Measurements from ENCODE around the gene VPS25.

VPS25 gene

DNA sequence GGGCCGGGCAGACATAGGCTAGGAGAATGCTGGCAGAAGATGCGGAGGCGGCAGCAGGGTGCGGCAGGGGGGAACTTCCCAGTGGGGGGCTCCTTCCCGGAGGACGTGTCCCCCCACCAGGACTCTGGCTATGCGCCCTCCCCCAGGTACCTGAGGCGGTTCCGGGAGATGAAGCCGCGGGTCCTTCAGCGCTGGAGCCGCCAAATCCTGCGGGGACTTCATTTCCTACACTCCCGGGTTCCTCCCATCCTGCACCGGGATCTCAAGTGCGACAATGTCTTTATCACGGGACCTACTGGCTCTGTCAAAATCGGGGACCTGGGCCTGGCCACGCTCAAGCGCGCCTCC is 10.5 kb downstream of the VPS25 start:
- Histone ChIP-seq H3K9me3 (ENCODE audit: low read length) (no peaks in the 10 kb centered on the region), H3K9ac (ENCODE audit: low read length) (no peak overlapping the region), H3K4me3 (ENCODE audit: low read depth in 1 of 2, low read length in 2 of 2) (no peak overlapping the region), H3K27ac (ENCODE audit: low read depth, low read length) (no peak overlapping the region), H3K27me3 (ENCODE audit: control insufficient read depth in 1 of 2, insufficient read depth in 2 of 2, low read length in 2 of 2) (peaks cover 66 to 81% of the 10 kb centered on the region in 2 donors), H3K4me1 (ENCODE audit: insufficient read depth, low read length) (peaks cover 10% of the 10 kb centered on the region), H3K36me3 (ENCODE audit: insufficient read depth, low read length) (peaks cover 9% of the 10 kb centered on the region)

DNA sequence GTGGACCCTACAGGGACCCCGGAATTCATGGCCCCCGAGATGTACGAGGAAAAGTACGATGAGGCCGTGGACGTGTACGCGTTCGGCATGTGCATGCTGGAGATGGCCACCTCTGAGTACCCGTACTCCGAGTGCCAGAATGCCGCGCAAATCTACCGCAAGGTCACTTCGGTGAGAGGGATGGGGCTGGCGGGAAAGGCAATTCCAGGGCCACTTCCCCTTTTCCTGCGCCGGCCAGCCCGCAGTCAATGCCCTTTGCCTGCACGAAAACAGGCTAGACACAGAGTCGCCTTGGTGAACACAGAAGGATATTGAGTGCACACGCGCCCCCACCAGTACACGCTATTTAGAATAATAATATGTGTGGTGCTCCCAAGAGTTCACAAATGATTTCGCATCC is 11.2 kb downstream of the VPS25 start:
- Histone ChIP-seq H3K9ac (ENCODE audit: low read length) (no peak overlapping the region), H3K27me3 (ENCODE audit: control insufficient read depth in 1 of 2, insufficient read depth in 2 of 2, low read length in 2 of 2) (peaks cover 66 to 81% of the 10 kb centered on the region in 2 donors), H3K36me3 (ENCODE audit: insufficient read depth, low read length) (peaks cover 4% of the 10 kb centered on the region), H3K4me1 (ENCODE audit: insufficient read depth, low read length) (peaks cover 10% of the 10 kb centered on the region), H3K4me3 (ENCODE audit: low read depth in 1 of 2, low read length in 2 of 2) (no peak overlapping the region), H3K27ac (ENCODE audit: low read depth, low read length) (no peak overlapping the region), H3K9me3 (ENCODE audit: low read length) (no peaks in the 10 kb centered on the region)

DNA sequence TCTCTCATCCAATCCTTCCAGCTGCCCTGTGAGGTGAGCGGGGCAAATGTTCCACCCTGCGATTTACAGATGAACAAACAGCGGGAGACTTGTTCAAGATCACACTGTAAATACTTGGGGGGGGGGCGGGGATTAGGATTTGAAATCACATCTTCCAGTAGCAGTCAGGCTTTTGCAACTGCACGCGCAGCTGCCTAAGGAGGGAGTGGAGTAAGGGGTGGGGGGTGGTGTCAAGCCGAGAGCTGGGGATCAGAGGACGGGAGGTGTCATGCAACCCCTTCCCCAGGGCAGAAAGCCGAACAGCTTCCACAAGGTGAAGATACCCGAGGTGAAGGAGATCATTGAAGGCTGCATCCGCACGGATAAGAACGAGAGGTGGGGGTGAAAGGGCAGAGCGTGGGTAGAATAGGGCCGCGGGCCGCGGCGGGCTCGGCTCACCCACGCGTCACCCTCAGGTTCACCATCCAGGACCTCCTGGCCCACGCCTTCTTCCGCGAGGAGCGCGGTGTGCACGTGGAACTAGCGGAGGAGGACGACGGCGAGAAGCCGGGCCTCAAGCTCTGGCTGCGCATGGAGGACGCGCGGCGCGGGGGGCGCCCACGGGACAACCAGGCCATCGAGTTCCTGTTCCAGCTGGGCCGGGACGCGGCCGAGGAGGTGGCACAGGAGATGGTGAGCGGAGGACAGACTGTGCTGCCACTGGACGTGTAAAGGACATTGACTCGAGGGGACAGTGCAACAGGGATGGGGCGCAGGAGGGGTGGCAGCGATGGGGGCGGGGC is 11.8 kb downstream of the VPS25 start:
- Histone ChIP-seq H3K4me1 (ENCODE audit: insufficient read depth, low read length) (peaks cover 6% of the 10 kb centered on the region), H3K36me3 (ENCODE audit: insufficient read depth, low read length) (no peaks in the 10 kb centered on the region), H3K9ac (ENCODE audit: low read length) (no peak overlapping the region), H3K27ac (ENCODE audit: low read depth, low read length) (no peak overlapping the region), H3K27me3 (ENCODE audit: control insufficient read depth in 1 of 2, insufficient read depth in 2 of 2, low read length in 2 of 2) (peaks cover 66 to 78% of the 10 kb centered on the region in 2 donors), H3K4me3 (ENCODE audit: low read depth in 1 of 2, low read length in 2 of 2) (no peak overlapping the region), H3K9me3 (ENCODE audit: low read length) (no peaks in the 10 kb centered on the region)

DNA sequence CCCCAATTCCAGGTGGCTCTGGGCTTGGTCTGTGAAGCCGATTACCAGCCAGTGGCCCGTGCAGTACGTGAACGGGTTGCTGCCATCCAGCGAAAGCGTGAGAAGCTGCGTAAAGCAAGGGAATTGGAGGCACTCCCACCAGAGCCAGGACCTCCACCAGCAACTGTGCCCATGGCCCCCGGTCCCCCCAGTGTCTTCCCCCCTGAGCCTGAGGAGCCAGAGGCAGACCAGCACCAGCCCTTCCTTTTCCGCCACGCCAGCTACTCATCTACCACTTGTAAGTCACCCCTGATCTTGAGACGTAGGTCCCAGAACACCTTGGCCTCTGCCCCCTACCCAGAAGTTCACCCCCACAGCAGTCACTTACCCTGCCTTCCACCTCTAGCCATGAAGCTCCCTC is 14.0 kb downstream of the VPS25 start:
- Histone ChIP-seq H3K9ac (ENCODE audit: low read length) (no peak overlapping the region), H3K27me3 (ENCODE audit: control insufficient read depth in 1 of 2, insufficient read depth in 2 of 2, low read length in 2 of 2) (peaks cover 54 to 59% of the 10 kb centered on the region in 2 donors), H3K4me1 (ENCODE audit: insufficient read depth, low read length) (no peaks in the 10 kb centered on the region), H3K36me3 (ENCODE audit: insufficient read depth, low read length) (no peaks in the 10 kb centered on the region), H3K4me3 (ENCODE audit: low read depth in 1 of 2, low read length in 2 of 2) (no peak overlapping the region), H3K27ac (ENCODE audit: low read depth, low read length) (no peak overlapping the region), H3K9me3 (ENCODE audit: low read length) (no peaks in the 10 kb centered on the region)

DNA sequence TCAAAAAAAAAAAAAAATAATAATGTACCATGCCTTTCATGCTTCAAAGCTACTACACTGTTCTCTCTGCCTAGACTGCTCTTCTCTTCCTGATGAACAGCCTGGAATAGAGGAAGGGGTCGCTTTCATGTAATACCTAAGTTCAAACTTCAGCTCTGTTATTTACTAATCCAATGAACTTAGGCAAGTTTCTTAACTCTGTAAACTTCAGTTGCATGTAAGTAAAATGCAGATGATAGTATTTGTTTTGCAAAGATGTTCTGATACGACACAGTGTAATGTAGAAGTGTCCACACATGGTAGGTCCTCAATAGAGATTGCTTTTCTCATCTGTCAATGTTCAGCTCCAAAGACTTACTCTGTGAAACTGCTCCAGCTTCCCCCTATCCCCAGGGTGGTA is 18.7 kb downstream of the VPS25 start:
- peaks cover 5% of the 10 kb centered on the region for H3K4me1 ChIP-seq (ENCODE audit: insufficient read depth, low read length)
- no peak overlapping the region for H3K9ac ChIP-seq (ENCODE audit: low read length)
- peaks cover 7 to 13% of the 10 kb centered on the region in 2 donors for H3K27me3 ChIP-seq (ENCODE audit: control insufficient read depth in 1 of 2, insufficient read depth in 2 of 2, low read length in 2 of 2)
- H3K9me3 ChIP-seq (ENCODE audit: low read length): no peaks in the 10 kb centered on the region
- H3K27ac ChIP-seq (ENCODE audit: low read depth, low read length): no peak overlapping the region
- H3K36me3 ChIP-seq (ENCODE audit: insufficient read depth, low read length): peaks cover 16% of the 10 kb centered on the region
- H3K4me3 ChIP-seq (ENCODE audit: low read depth in 1 of 2, low read length in 2 of 2): no peak overlapping the region

DNA sequence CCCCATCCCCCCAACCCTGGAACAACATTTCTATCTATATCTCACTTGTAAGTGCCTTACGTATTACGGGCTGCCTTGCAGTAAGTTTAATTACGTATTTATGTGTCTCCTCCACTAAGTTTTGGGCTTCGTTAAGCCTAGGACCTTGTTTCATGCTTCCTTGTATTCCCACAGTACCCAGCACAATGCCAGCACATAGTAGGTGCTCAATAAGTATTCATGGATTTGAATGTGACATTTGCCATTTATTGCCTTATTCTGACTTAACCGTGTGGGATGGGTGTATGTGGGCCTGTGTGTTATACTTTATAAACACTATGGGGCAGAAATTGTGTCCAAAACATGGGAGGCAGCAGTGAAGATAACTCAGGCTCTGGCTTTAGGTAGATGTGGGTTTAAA is 19.3 kb downstream of the VPS25 start:
- H3K9me3 ChIP-seq (ENCODE audit: low read length): no peaks in the 10 kb centered on the region
- H3K27ac ChIP-seq (ENCODE audit: low read depth, low read length): no peak overlapping the region
- H3K27me3 ChIP-seq (ENCODE audit: control insufficient read depth in 1 of 2, insufficient read depth in 2 of 2, low read length in 2 of 2): peaks cover 1 to 7% of the 10 kb centered on the region in 2 donors
- H3K36me3 ChIP-seq (ENCODE audit: insufficient read depth, low read length): peaks cover 16% of the 10 kb centered on the region
- no peak overlapping the region for H3K4me3 ChIP-seq (ENCODE audit: low read depth in 1 of 2, low read length in 2 of 2)
- H3K4me1 ChIP-seq (ENCODE audit: insufficient read depth, low read length): peaks cover 11% of the 10 kb centered on the region
- no peak overlapping the region for H3K9ac ChIP-seq (ENCODE audit: low read length)

DNA sequence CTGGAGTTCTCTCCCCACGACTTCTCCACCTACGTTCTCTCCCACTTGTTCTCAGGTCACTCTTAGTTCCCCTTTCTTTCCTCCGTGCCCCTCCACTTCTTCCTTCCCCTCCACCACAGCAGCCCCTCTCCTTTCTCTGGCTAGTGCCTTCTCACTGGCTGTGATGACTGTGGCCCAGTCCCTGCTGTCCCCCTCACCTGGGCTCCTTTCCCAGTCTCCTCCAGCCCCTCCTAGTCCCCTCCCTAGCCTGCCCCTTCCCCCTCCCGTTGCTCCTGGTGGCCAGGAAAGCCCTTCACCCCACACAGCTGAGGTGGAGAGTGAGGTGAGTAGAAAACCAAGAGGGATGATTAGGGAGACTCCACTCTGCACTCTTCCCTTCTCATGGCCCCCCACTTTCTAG is 21.8 kb downstream of the VPS25 start:
- no peak overlapping the region for H3K9ac ChIP-seq (ENCODE audit: low read length)
- H3K4me1 ChIP-seq (ENCODE audit: insufficient read depth, low read length): peaks cover 21% of the 10 kb centered on the region
- no peak overlapping the region for H3K27ac ChIP-seq (ENCODE audit: low read depth, low read length)
- no peak overlapping the region for H3K4me3 ChIP-seq (ENCODE audit: low read depth in 1 of 2, low read length in 2 of 2)
- no peaks in the 10 kb centered on the region for H3K27me3 ChIP-seq (ENCODE audit: control insufficient read depth in 1 of 2, insufficient read depth in 2 of 2, low read length in 2 of 2)
- peaks cover 16% of the 10 kb centered on the region for H3K36me3 ChIP-seq (ENCODE audit: insufficient read depth, low read length)
- H3K9me3 ChIP-seq (ENCODE audit: low read length): no peaks in the 10 kb centered on the region

DNA sequence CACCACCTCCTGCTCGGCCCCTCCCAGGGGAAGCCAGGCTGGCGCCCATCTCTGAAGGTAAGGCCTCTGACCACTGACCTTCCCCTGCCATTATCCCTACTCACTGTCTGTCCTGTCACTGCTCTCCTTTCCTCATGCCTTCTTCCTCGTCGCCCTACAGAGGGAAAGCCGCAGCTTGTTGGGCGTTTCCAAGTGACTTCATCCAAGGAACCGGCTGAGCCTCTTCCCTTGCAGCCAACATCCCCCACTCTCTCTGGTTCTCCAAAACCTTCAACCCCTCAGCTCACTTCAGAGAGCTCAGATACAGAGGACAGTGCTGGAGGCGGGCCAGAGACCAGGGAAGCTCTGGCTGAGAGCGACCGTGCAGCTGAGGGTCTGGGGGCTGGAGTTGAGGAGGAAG is 22.2 kb downstream of the VPS25 start:
- Histone ChIP-seq H3K36me3 (ENCODE audit: insufficient read depth, low read length) (peaks cover 16% of the 10 kb centered on the region), H3K9me3 (ENCODE audit: low read length) (no peaks in the 10 kb centered on the region), H3K9ac (ENCODE audit: low read length) (no peak overlapping the region), H3K27me3 (ENCODE audit: control insufficient read depth in 1 of 2, insufficient read depth in 2 of 2, low read length in 2 of 2) (no peaks in the 10 kb centered on the region), H3K27ac (ENCODE audit: low read depth, low read length) (no peak overlapping the region), H3K4me3 (ENCODE audit: low read depth in 1 of 2, low read length in 2 of 2) (no peak overlapping the region), H3K4me1 (ENCODE audit: insufficient read depth, low read length) (peaks cover 21% of the 10 kb centered on the region)

DNA sequence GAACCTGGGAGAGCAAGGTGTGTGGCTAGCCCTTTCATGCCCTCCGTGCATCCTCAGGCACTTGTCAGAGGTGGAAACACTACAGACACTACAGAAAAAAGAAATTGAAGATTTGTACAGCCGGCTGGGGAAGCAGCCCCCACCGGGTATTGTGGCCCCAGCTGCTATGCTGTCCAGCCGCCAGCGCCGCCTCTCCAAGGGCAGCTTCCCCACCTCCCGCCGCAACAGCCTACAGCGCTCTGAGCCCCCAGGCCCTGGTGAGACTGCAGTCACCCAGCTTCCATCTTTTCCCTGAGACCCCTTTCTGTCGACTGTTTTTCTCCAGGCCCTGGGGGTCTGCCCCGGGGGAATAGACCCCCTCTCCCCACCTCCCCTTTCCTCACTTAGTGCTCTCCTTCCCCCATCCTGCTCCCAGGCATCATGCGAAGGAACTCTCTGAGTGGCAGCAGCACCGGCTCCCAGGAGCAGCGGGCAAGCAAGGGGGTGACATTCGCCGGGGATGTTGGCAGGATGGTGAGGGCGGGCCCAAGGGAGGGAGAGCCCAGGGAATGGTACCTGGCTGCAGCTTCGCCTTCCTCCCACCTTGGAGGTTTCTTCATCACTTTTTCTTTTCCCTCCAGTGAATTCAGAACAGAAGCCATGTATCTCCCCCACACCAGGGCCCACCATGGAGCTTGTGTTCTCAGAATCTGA is 23.0 kb downstream of the VPS25 start:
- Histone ChIP-seq H3K36me3 (ENCODE audit: insufficient read depth, low read length) (peaks cover 16% of the 10 kb centered on the region), H3K4me1 (ENCODE audit: insufficient read depth, low read length) (peaks cover 21% of the 10 kb centered on the region), H3K27me3 (ENCODE audit: control insufficient read depth in 1 of 2, insufficient read depth in 2 of 2, low read length in 2 of 2) (no peaks in the 10 kb centered on the region), H3K9me3 (ENCODE audit: low read length) (no peaks in the 10 kb centered on the region), H3K27ac (ENCODE audit: low read depth, low read length) (no peak overlapping the region), H3K9ac (ENCODE audit: low read length) (no peak overlapping the region), H3K4me3 (ENCODE audit: low read depth in 1 of 2, low read length in 2 of 2) (no peak overlapping the region)

DNA sequence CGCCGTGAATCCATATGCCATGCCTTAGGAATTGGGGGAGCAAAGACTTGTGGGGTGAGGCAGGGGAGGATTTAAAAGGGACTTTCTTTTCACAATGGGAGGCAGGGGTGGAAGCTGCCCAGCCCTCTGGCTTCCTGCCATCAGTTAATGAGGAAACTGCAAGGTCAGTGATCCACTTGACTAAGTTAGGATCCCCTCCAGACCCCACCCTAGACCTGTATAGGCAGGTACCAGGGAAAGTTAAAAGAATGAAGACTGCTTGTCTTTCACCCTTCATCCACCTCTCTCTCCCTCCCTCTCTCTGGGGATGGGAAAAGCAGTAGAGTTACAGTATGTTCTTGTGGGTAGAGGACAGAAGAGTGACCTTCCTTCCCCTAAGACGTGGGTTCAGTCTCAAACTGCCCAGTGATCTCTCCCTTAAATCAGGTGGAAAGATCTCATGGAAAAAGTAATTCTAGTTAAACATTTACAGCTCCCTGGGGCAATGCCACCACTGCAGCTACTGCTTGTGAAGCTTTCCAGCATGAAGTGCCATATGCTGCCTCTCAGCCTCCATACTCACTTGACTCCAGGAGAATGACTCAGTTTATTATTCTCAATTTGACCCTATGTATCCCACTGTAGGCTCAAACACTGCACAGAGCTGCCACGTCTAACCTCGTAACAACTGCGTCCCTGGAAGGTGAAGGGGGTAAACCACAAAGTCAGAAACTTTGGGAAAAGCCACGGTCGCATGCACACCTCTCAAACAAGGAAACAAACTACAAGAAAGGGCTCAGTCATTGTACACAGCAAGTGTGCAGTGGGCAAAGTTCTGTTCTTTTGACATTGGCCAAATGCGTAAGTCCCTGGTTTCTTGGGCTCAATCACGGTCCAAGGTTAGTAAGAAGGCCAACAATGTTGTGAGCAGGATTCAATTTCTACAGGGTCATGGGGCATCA is 24.1 kb downstream of the VPS25 start:
- peak overlapping the region; percentile 88 for H3K9ac ChIP-seq (ENCODE audit: low read length)
- peak overlapping the region; percentile 89 to 95 for H3K4me3 ChIP-seq (ENCODE audit: low read depth in 1 of 2, low read length in 2 of 2)
- peaks cover 21% of the 10 kb centered on the region for H3K4me1 ChIP-seq (ENCODE audit: insufficient read depth, low read length)
- no peak overlapping the region for H3K27ac ChIP-seq (ENCODE audit: low read depth, low read length)
- peaks cover 16% of the 10 kb centered on the region for H3K36me3 ChIP-seq (ENCODE audit: insufficient read depth, low read length)
- H3K9me3 ChIP-seq (ENCODE audit: low read length): no peaks in the 10 kb centered on the region
- no peaks in the 10 kb centered on the region for H3K27me3 ChIP-seq (ENCODE audit: control insufficient read depth in 1 of 2, insufficient read depth in 2 of 2, low read length in 2 of 2)

DNA sequence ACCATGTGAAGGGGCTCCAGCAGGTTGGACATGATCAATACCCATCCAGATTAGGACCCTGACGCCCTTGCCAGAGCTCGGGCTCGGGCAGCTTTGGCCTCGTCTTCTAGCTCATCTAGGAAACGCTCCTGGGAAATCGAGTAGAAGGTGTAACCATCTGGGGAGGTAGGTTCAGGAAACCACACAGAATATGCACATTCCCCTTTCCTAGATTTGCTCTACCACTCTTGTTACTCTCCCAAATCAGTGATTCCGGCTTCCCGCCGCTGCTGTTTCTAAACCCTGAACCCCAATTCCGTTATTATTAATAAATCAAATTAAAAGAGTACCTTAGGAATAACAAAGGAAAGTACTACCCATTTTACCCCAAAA is 24.7 kb downstream of the VPS25 start:
- Histone ChIP-seq H3K27me3 (ENCODE audit: control insufficient read depth in 1 of 2, insufficient read depth in 2 of 2, low read length in 2 of 2) (no peaks in the 10 kb centered on the region), H3K36me3 (ENCODE audit: insufficient read depth, low read length) (peaks cover 16% of the 10 kb centered on the region), H3K4me3 (ENCODE audit: low read depth in 1 of 2, low read length in 2 of 2) (peak overlapping the region; percentile 89 to 95), H3K27ac (ENCODE audit: low read depth, low read length) (peak overlapping the region; percentile 82), H3K9me3 (ENCODE audit: low read length) (no peaks in the 10 kb centered on the region), H3K9ac (ENCODE audit: low read length) (peak overlapping the region; percentile 88), H3K4me1 (ENCODE audit: insufficient read depth, low read length) (peaks cover 21% of the 10 kb centered on the region)
